Measurements from ENCODE around the gene AHSP.
A peak's percentile ranks its signal among the peaks of the same experiment; 100 is the strongest.
"Not testable (repeated sequence)": the region's sequence is repeated elsewhere in the genome, so short reads cannot be mapped to it uniquely, and the experiment has no call there.

Gene AHSP

GRCh38 chr16:31501226-31501965 is 26.3 kb upstream of the AHSP start:
- DNase-seq = no peak

DNA sequence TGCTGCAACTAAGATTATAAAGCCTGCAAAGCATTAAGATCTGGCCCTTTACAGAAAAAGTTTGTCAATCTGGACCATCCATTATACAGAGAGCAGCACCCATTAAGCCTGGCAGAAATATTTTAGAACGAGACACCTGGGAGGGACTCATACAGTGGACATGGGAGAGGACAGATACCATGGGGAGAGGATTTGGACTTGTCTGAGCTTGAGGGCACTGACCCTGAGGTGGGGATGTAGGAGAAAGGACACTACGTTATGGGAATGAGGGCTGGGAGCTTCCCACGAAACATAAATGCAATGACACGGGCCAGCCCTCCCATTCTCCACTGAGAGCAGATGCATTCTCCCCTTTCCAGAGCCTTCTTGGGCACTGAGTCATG is 25.7 kb upstream of the AHSP start:
- no peak for DNase-seq

- DNase-seq = no peak
Measured at GRCh38 chr16:31502981-31503380, 24.7 kb upstream of the AHSP start.

GRCh38 chr16:31503555-31503954 is 24.1 kb upstream of the AHSP start:
- not testable (repeated sequence) for DNase-seq

DNA sequence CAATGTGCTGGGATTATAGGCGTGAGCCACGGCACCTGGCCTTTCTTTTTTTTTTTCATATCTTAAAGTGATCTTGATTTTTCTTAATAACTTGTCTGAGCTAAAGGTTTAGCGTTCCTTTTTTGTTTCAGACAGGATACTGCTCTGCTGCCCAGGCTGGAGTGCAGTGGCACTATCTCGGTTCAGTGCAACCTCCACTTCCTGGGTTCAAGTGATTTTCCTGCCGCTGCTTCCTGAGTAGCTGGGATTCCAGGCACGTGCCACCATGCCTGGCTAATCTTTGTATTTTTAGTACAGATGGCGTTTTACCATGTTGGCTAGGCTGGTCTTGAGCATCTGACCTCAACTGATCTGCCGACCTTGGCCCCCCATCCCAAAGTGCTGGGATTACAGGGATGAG is 23.5 kb upstream of the AHSP start:
- DNase-seq = no peak

DNA sequence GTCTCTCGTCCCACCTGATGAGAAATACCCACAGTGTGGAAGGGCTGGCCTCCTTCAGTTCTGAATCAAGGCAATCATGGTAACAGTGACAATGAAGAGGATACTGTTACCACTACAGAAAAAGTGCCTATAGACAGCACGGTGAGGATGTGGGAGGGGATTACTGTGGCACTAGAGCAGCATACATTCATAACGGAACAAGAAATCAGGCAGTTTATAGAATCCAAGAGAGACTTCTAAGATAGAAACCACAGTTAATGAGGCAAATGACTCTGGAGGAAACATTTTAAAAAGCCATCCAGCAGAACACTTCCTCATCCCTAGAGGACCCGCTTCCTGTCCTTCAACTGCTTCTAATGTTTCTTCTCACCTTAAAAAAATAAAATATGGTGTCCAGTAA is 22.2 kb upstream of the AHSP start:
- DNase-seq = no peak

- no peak for DNase-seq
Measured at GRCh38 chr16:31507617-31507928, 20.1 kb upstream of the AHSP start.

DNA sequence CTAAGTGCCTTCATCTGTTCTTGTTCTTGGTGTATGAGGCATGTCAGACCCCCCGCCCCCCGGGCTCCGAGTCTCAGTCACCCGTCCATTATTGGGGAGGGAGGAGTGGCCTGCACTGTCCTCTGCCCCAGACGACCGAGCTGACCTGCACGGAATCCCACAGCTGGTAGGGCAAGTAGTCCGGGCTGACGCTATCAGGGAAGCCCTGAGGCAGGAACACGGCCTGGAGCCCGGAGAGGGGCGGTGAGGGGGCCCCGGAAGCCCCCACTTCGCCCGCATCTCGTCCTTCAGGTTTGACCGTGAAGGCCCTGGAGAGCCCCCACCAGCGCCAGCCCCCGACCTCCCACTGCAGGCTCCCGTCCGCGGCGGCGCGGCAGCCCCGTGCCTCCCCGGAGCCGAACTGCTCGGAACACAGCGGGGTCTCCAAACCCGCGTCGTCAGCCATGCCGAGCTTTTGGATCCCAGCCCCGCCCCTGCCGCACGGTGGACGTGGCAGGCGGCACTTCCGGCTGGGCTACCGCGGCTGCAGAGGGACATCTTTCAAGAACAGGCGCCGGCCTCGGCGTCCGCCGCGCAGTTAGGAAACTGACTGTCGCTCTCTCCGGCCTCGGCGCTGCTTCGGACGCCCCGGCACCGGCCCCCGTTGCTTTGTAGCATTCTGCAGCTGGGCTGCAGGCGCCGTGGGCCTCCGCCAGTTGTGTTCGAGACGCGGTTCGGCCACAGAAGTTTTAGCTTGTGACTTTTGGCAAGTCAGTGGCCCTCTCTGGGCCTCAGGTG is 19.6 kb upstream of the AHSP start, which contains the start of gene RUSF1:
Gene RUSF1 (minus strand): TSS at position 463 of the 777 bp plus-strand sequence. CDS start 18 bp downstream, at position 445.
- peak; percentile 83 to 88 for DNase-seq

- peak; percentile 1 to 19 for DNase-seq
Measured at GRCh38 chr16:31508706-31509195, 18.9 kb upstream of the AHSP start.

GRCh38 chr16:31513126-31513525 is 14.6 kb upstream of the AHSP start:
- no peak for DNase-seq

- no peak for DNase-seq
Measured at GRCh38 chr16:31513884-31514283, 13.8 kb upstream of the AHSP start.

DNA sequence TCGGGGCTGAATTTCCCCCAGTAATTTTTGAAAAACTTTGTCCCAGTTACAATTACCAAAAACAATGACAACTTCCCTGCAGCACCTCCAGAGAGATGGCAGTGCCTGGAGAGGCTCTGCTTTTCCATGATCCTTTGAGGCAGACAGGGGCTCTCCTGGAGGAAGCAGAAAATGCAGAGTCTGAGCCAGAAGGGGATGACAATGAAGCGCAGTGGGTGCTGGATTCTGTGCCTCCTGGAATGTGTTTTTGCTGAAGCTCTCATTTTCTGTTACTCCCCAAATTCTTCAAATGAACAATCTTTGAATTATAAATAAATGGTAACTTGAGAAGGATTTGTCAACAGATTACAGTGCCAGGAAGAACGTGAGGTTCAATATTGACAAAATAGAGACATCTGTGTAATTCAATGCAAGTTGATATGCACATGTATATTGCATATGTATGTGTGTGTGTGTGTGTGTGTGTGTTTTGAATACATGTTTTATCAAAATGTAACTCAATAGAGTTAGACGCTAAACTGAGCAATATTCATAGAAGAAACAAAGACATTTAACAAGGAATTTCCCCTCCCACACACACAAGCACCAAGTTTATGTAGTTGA is 9.8 kb upstream of the AHSP start:
- DNase-seq = no peak

DNA sequence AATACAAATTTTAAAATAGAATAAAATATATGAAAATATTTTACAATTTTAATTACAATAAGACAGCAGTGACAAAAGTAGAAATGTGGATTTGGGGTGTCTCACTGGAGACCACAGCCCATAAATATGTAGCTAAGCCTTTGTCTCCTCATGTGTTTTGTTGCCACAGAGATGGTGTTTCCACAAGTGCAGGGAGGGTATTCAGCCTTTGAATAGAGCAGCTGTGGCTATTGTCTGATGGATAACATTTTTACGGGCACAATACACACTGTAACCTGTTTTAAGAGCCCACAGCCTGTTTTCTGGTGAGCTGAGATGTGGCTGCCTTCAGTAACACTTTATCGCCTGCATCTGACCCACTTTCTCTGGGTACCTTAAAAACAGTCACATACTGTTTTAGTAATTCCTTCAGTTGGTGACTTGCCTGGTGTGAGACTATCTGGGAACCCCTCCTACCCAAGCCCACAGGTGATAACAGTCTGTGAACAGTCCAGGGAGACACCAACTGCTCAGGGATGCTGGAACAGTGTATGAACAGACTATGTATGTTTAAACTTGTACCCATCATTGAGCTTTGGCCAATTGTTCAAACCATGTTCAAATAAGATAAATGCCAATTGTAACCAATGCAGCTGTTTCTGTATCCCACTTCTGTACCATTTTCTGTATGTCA is 7.8 kb upstream of the AHSP start:
- DNase-seq = no peak

- DNase-seq = no peak
Measured at GRCh38 chr16:31521368-31521767, 6.3 kb upstream of the AHSP start.

DNA sequence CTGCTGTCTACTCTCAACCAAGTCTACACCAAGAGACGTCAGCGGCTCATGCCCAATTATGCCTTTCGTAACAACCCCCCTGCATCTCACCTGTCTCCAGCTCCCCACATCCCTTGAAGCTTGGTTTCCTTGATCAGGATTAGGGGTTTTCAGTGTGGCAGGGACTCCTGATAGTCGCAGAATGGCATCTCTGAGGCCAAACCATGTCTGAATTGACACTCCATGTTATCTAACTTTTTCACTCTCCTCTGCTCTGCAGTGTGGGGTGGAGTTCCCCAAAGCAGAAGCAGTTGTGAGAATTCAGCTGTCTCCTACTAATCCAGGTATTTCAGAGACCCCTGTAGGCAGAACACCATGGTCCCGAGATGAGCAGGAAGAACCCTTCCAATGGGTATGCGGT is 5.6 kb upstream of the AHSP start:
- DNase-seq = no peak

DNA sequence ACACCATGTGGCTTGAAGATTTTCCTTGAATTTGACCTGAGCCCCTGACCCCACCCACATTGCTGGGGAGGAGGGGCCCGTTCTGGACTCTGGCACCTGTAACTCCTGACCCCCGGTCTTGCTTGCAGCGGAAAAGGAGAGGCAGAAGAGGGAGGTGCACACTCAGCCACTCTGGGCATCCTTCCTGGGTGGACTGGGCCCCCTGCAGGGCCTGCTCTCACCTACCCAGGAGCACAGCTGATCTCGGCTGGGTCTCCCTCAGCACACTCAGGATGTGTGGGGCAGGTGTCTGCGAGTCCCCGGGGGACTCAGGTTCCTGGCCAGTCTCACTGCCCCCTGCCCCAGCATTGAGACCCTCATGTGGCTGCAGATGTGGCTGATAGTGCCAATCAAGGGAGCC is 3.9 kb upstream of the AHSP start:
- not testable (repeated sequence) for DNase-seq

GRCh38 chr16:31525113-31525512 is 2.6 kb upstream of the AHSP start:
- no peak for DNase-seq

DNA sequence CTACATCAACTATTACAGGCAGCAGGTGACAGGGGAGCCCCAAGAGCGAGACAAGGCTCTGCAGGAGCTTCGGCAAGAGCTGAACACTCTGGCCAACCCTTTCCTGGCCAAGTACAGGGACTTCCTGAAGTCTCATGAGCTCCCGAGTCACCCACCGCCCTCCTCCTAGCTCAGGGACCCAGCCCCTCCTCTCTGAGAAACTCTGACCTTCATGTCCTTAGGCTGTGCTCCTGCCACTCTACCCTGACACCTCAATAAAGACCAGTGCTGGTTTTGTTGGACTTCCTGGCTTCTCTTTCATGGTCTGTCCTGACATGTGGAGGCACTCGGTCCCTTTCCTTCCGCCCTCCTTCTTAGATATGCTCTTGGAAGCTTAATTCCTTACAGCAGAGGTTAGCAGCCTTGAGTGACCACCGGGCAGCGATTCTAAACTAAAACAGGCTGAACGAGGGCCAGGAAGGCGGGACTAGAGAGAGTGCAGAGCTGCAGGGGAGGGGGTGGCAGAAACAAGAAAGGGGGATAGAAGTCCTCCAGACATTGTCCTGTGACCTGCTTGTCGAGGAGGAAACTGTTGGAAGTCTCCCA is 915 bp downstream of the AHSP start:
- DNase-seq = no peak

- no peak for DNase-seq
Measured at GRCh38 chr16:31529108-31529936, 1.6 kb downstream of the AHSP start.

DNA sequence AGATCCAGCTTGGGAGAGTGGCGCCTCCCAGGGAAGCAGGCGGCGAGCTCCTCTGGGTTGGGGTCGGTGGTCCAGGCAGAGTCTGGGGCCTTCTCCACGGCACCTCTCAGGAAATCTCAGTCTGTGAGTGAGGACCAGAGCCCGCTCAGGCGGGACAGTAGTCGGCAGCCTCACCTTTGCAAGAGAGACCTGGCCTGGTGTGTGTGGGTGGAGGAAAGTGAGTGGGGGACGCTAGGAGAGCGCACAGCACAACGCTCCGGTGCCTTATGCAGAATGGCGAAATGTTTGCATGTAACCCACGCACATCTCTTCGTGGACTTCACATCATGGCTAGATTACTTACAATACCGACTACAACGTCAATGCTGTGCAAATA is 2.2 kb downstream of the AHSP start:
- DNase-seq = no peak

- DNase-seq = no peak
Measured at GRCh38 chr16:31530405-31530804, 2.7 kb downstream of the AHSP start.

DNA sequence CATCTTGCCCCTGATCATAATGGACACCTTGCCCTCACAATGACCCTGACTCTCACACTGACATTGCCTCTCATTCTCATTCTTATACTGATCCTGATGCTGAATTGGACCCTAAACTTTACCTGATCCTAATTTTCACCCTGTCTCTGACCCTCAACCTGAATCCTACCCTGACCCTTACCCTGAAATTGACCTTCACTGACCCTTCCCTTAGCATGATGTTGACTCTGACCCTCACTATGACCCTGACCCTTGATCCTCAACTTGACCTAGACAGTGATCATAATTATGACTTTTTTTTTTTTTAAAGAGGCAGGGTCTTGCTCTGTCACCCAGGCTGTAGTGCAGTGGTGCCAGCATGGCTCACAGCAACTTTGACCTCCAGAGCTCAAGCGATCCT is 3.4 kb downstream of the AHSP start:
- DNase-seq = no peak

Measured in inflammatory macrophage treated with lipopolysaccharide for 1 hour (primary cell).